Measurements from ENCODE around the gene MT1B.

GRCh38 chr16:56636616-56637413 is 14.9 kb upstream of the MT1B start:
- no peak for TF ChIP-seq EP300 (IDR thresholded peaks at IDR 0.05)
- TF ChIP-seq, protein P1, sequence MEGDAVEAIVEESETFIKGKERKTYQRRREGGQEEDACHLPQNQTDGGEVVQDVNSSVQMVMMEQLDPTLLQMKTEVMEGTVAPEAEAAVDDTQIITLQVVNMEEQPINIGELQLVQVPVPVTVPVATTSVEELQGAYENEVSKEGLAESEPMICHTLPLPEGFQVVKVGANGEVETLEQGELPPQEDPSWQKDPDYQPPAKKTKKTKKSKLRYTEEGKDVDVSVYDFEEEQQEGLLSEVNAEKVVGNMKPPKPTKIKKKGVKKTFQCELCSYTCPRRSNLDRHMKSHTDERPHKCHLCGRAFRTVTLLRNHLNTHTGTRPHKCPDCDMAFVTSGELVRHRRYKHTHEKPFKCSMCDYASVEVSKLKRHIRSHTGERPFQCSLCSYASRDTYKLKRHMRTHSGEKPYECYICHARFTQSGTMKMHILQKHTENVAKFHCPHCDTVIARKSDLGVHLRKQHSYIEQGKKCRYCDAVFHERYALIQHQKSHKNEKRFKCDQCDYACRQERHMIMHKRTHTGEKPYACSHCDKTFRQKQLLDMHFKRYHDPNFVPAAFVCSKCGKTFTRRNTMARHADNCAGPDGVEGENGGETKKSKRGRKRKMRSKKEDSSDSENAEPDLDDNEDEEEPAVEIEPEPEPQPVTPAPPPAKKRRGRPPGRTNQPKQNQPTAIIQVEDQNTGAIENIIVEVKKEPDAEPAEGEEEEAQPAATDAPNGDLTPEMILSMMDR (IDR thresholded peaks at IDR 0.05), result no peak
